GM19025 (cell line): ENCODE data around the gene OSGIN1.
"Not testable (repeated sequence)": the region's sequence is repeated elsewhere in the genome, so short reads cannot be mapped to it uniquely, and the experiment has no call there.

Experiments
- ATAC-seq: cut with Tn5 transposase; IDR thresholded peaks from one replicate; pipeline ENCODE4 v1.9.1; 2021; ENCODE audit warnings: mild to moderate bottlenecking, low read depth, moderate library complexity; ENCODE audit not compliant: unreplicated experiment

OSGIN1 gene

DNA sequence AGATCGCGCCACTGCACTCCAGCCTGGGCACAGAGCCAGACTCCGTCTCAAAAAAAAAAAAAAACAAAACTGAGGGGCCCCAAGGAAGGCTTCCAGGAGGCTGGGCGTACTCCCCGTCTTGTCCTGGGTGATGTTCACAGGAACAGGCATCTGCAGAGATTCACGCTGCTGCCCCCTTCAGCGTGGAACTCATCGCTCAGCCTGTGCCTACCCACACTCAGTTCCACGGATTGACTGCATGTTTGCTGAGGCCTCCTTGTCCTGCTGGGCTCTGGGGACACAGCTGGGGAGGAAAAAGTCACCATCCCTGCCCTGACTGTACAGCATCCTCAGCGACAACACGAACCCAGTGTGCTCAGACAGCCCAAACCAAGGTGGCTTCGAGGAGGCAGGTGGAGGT, 12.9 kb upstream of the OSGIN1 start:
- no peak for ATAC-seq

DNA sequence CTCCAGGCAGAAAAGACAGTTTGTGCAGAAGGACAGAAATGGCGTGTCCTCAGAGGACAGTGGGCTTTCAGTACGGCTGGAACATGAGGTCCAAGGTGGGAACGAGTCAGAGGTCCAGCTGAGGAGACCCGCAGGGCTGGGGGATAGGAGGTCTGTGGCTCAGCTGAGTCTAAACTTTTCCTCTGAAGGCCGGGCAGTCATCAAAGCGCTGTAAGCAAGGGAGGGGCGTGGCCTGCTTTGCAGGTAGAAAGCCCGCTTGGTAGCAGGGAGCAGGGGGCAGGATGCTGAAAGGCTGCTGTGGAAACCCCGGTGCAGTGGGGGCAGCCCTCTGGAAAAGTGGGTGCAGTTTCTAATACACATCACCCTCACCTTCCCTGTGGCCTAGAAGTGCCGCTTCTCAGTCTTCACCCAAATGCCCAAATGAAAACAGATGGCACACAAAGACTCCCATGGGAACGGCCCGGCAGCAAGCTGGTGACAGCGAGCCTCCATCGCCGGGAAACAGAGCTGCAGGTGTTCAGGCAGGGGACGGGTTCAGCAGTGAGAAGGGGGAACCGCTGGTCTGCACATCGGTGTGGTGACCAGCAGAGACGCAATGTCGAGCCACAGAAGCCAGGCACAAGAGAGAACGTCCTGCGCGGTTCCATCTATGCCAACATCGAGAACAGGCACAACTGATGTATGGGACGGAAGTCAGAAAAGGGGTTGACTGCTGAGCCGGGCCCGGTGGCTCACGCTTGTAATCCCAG, 12.2 kb upstream of the OSGIN1 start:
- ATAC-seq, result no peak

DNA sequence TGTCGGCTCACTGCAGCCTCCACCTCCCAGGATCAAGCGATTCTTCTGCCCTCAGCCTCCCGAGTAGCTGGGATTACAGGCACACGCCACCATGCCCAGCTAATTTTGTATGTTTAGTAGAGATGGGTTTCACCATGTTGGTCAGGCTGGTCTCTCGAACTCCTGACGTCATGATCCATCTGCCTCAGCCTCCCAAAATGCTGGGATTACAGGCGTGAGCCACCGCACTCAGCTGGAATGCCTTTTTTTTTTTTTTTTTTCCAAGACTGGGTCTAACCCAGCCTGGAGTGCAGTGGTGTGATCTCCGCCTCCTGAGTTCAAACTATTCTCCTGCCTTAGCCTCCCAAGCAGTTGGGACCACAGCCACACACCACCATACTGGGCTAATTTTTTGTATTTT, 11.5 kb upstream of the OSGIN1 start:
- not testable (repeated sequence) for ATAC-seq

DNA sequence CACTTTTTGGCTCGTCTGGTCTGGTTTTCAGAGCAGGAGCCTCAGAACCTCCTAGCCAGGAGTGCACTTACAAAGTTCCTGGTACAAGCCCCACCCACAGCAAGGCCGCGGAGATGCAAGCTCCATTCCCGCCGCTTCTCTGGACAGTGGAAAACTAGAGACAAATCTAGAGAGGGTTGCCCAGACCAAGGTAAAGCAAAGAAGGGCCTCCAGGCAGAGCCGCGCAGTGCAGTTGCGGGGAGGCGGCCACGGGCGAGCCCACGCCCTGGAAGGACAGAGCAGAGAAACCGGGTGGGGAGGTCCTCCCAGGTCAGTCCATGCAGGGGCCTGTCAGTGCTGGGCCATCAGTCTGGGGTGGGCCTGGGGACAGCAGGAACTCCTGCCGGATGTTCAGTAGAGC, 11.0 kb upstream of the OSGIN1 start:
- ATAC-seq, result no peak

DNA sequence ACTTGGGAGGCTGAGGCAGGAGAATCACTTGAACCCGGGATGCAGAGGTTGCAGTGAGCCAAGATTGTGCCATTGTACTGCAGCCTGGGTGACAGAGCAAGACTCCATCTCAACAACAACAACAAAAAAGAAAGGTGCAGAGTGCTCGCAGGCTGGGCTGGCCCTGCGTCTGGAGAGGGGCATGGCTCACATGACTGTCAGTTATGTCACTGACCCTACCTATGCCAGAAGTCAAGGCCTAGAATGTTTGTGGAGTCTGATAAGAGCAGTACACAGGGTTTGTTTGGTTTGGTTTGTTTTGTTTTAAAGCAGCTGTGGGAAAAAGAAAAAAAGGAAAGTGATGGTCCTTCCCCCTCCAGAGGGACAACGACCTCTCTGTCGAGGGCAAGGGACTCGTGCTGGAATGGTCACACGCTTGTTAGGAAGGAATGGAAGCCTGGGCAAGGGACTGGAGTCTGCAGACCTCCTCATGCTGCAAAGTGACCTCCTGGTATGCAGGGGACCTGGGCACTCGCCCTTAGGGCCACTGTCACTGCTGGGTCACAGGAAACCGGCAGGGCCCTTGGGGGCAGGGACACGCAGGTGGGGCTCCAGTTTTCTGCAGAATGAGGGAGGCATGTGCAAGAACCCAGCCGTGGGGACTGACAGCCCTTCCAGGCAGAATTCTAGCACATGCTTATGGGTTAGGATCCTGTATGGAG, 10.1 kb upstream of the OSGIN1 start:
- no peak for ATAC-seq

DNA sequence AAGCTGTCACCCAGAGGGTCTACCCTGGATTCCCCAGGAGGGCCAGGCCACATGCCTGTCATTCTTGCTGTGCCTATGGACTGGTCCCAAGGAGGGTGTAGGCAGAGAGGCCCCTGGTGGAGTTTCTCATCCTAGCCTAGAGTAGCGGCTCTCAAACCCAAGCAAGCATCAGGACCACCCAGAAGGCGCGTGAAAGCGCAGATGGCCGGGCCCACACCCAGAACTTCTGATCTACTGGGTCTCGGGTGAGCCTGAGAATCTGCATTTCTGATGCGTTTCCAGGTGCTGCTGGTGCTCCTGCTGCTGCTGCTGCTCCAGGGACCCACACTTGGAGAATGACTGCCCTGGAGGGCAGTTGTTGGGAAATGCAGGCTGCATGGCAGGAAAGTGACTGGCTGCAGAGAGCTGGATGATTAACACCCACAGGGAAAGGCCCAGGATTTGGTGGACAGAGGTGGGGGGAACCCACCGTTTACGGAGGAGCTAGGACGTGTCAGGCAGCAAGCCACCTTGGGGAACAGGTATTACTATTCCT, 9.5 kb upstream of the OSGIN1 start:
- ATAC-seq, result no peak

DNA sequence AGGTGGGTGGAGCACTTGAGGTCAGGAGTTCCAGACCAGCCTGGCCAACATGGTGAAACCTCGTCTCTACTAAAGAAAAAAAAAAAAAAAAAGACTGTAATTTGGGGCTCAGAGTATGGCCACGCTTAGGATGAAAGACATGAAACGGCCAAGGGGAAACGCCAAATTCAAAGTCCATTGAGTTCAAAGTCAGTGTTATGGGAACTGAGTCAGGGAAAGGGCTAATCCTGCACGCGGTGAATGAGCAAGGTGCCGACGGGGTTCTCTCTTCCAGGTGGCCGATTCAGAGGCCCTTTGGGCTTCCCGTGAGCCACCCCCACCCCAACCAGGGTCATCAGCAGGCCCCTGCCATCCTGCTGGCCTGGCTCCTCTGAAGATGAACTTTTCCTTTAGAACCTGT, 7.5 kb upstream of the OSGIN1 start:
- ATAC-seq, result no peak

DNA sequence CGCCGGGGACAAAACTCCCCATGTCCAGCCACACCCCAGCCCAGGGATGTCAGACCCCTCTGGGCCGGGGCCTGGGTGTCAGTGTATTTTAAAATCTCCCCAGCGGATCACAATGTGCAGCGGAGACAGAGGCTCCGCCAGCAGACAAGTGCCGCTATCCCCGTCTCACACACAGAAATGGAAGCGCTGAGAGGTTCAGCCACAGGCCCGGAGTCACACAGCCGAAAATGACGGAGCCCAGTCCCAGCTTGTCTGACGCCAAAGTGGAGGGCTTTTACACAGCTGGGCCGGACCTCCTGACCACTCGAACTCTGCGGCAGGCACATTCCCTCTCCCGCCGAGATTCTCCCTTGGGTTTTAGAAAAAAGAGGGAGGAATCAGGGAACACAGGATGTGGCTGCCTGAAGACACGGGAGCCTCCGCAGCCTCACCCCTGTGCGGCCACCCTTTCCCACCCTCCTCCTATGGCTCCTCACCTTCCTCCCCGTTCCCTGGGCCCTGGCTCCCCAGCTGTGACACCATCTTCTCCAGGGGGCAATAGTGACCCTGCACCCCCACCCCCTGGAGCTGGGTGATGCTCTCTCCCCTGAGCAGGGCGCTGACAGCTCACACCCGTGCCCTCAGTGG, 6.8 kb upstream of the OSGIN1 start:
- ATAC-seq, result no peak

DNA sequence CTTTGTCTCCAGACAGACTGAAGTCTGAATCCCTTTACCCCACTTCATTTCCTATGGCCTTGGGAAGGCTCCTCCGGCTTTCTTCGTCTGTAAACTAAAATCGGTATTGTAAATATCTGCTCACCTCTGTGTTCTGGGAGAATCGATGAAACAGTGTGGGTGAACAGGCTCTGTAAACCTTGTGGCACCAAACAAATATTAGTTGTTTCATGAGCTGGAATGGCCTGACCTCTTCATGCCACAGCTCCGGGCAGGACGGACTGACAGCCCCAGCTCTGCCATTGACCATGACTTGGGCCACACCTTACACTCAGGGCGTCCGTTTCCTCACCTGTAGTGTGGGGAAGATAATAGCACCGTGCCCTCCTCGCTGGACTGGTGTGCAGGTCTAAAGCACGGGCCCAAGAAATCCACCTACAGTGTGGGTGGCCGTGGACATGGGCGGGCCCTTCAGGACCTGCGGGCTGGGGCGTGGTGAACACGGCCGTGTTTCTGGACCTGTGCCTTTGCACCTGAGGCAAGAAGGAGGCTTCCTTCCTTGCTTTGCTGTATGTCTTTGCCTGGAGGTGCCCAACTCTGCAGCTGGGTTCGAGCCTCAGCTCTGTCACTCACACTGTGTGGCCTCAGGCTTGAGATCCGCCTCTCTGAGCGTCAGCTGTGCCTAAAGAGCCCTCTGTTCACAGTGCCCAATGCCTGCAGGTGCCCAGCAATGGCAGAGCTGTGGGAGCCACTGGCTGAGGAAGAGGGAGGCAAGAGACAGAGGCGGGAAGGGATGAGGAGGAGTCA, 6.1 kb upstream of the OSGIN1 start:
- no peak for ATAC-seq

DNA sequence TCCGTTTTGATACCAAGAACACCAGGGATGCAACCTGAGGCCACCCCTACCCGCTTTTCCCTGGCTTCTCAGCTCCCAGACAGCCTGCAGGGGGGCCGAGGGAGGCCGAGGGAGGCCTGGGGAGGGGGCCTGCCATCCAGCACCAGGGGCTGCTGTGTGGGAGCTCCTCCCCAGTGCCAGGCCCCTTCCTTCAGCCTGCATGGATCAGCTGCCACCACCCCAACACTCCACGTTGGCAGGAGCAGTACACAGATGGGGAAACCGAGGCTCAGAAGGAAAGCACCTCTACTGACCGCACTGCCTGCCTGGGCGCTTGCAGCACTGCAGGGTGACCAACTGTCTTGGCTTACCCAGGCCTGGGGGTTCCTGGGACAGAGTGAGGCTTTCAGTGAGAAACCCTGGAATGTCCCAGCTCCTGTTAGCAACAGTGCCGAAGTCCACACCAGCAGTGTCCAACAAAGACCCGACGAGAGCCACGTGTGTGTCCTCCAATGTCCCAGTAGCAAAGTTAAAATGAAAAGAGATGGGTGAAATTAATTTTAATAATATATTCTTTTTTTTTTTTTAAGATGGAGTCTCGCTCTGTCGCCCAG, 5.3 kb upstream of the OSGIN1 start:
- ATAC-seq, result no peak

DNA sequence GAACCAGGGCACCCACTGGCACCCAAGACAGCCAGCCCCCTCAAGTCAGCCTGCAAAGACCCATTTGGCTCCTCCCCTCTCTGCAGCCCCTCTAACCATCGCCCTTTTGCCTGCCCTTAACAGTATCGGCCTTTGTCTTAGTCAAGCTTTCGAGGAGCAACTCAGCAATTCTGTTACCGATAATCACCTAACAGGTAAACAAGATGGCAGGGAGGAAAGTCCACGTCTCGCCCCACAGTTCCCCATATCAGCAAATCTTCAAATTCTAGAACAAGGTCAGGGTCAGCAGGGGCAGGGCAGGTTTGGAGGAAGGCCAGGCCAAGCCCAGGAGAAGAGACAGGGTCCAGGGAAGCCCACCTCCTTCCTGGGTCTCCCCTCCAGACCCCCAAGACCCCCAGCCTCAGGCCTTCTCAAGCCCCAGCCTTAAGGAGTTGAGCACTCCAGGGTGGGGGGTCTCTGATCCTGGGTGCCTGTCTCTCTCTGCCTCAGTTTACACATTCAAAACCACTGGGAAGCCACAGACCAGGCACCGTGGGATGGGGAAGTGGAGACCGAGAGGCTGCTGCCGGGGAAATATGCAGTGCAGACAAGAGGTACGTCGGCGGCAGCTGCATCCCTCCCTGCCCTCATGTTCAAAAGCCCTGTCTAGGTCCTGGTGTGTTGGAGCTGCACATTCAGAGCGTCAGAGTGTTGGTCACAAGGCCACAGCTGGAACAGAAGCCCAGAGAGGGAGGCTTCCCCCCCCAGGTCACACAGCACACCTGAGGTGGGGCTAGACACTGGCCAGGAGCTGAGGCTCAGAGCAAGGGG, 3.9 kb upstream of the OSGIN1 start:
- ATAC-seq, result no peak

DNA sequence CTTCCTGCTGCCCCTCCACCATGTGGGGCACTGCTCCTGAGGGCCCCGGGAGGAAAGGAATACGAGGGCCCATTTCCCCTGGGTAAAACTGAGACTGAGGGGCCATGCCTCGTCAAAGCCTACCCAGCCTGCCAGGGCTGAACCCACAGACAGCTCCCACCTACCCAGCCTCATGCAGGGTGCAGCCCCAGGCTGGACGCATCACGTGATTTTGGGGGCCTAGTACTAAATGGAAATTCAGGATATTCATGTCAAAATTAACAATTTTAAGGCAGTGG, 3.4 kb upstream of the OSGIN1 start:
- no peak for ATAC-seq

DNA sequence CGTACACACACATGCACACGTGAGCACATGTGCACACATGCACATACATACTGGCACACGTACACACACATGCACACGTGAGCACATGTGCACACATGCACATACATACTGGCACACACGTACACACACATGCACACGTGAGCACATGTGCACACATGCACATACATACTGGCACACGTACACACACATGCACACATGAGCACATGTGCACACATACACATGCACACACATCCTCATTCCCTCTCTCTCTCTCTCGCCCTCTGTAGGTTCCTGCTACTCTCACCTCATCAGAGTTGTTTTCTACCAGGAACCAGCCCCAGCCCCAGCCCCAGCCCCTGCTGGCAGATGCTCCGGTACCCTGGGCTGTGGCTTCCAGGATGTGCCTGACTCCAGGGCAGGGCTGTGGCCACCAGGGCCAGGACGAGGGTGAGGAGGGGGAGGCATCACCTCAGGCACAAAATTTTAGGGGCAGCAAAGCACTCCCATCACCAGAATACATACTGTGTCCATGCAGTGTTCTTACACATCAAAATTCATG, 2.1 kb upstream of the OSGIN1 start:
- ATAC-seq, result not testable (repeated sequence)

DNA sequence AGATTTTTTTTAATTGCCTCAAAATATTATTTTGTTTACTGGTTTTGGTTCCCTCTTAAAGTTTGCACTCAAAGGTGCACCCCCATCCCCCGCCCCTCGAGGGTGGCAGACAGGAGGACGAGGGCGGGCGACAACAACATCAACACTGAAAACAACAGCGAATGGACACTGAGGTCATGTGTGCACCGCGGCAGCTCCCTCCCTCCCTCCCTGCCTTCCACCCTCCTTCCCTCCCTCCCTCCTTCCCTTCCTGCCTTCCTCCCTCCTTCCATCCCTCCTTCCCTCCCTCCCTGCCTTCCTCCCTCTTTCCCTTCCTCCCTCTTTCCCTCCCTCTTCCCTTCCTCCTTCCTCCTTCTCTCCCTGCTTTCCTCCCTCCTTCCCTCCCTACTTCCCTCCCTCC, 1.5 kb upstream of the OSGIN1 start:
- no peak for ATAC-seq

DNA sequence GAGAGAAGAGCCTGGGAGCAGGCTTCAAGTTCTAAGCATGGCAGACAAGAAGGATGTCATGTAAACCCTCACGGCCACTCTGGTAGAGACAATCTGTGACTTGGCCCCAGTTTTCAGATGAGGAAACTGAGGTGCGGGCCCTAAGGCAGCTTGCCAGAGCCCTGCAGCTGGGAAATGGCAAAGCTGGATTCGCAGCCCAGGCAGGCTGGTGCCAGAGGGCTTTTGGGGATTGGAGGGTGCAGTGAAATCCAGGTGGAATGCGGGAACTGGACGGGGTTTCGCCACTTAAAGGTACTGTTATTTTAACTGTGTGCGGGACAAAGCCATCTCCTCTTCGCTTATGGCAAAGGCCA, 477 bp upstream of the OSGIN1 start:
- no peak for ATAC-seq

DNA sequence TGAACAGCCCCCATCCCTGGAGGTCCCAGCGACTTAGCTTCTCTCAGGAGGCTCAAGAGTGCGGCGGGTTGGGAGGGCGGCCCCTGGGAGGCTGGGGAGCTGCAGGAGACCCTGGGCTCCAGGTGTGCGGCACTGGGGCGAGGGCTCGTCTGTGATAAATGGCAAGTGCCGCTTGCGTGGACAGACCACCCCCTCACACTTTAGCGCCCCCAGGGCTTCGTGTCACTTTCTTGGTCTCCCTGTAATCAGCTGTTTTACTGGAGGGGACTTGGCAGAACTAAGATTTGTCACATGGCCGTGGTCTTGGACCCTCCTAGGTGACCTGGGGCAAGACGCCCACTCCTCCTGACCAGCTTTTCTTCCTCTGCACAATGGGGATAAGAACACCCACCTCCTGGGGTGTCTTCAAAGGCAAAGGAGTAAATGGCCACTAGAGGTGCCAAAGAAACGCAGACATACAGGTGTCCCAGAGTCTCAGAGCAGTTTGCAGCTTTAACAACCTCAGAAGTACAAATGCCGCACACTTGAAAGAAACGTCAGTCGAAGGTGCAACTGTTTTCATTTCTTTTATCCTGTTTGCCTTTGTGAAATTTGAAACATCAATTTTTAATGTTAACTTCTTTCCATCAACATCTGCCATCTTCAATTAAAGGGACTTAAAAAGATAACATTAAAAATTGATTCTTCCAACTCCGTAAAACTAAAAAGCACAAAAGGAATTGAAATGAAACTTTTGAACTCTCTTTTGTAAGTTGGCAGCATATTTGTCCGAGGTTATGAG, 946 bp downstream of the OSGIN1 start:
- ATAC-seq, result no peak

DNA sequence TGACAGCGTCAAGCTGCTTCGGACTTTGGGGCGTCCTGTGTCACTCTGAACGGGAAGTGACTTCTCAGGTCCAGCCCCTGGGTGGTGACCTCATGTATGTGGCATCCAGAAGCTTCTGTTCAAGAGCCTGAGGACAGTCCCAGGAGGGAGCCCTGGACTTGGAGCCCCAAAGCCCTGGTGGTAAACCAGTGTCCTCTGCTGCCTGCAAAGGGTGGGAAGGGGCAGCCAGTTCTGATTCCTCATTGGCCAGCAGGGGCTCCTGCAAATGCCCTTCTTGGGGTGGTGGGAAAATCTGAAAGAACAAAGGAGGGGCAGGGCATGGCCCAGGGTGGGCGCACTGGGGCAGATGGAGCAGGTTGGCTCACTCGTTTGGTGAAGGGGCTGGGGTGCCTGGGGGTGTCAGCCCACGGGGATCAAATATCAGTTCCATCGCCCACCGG, 1.6 kb downstream of the OSGIN1 start:
- ATAC-seq, result no peak

DNA sequence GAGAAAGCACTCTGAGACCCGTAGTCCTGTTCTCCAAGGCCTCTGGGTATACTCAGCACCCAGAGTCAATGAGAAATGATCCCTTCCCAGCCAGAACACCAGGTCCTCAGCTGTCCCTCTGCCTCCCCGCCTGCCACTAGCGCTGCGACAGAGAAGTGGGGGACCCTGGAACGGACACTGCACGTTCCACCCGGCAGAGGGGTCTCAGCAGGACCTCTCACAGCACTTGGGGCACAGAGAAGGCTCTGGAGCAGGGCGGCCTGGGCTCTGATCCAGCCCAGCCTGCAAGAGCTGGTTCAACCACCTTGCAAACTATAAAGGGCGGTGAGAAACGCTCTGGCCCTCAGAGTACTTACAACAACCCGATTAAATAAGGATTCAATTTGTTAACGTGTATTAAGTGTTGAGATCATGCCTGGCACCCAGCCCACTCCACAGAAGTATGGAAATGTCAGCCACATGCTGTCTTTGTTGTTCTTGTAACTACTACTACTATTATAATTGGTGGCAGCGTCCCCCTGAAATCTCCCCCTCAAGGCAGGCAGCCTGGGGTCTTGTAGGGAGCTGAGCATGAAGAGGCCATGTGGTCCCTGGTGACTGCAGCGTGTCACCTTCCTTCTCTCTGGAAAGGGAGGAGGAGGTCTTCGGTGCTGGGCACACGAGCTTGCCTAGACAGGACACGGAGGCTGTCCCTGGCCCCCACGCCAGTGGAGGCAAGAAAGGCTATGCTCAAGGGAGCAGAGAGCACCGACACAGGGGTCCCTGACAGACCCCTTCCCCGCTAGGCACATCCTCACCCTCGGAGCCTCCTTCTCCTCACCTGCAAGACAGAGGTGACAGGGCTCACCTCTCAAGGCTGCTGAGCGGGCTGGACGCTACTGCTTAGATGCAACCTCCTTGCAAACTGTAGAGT, 2.4 kb downstream of the OSGIN1 start:
- no peak for ATAC-seq
